ENCODE results near the gene AGPAT4.

The AGPAT4 gene

GRCh38 chr6:161281092-161281491, 7.2 kb upstream of the AGPAT4 start:
- DNase-seq (ENCODE audit: low read depth, low spot score): no peak

GRCh38 chr6:161279677-161280415, 6.0 kb upstream of the AGPAT4 start:
- no peak for DNase-seq (ENCODE audit: low read depth, low spot score)

- DNase-seq (ENCODE audit: low read depth, low spot score): no peak
Observed at GRCh38 chr6:161276605-161277155, 2.8 kb upstream of the AGPAT4 start.

- no peak for DNase-seq (ENCODE audit: low read depth, low spot score)
Observed at GRCh38 chr6:161274898-161275297, 1.0 kb upstream of the AGPAT4 start.

GRCh38 chr6:161274488-161274858, 612 bp upstream of the AGPAT4 start:
- DNase-seq (ENCODE audit: low read depth, low spot score): no peak

GRCh38 chr6:161273274-161273751, 548 bp downstream of the AGPAT4 start:
- DNase-seq (ENCODE audit: low read depth, low spot score): no peak

GRCh38 chr6:161272635-161273273, 1.1 kb downstream of the AGPAT4 start:
- no peak for DNase-seq (ENCODE audit: low read depth, low spot score)

GRCh38 chr6:161271343-161272030, 2.4 kb downstream of the AGPAT4 start:
- DNase-seq (ENCODE audit: low read depth, low spot score): no peak

GRCh38 chr6:161270116-161270515, 3.7 kb downstream of the AGPAT4 start:
- DNase-seq (ENCODE audit: low read depth, low spot score): no peak

- no peak for DNase-seq (ENCODE audit: low read depth, low spot score)
Observed at GRCh38 chr6:161269310-161269709, 4.6 kb downstream of the AGPAT4 start.

- no peak for DNase-seq (ENCODE audit: low read depth, low spot score)
Observed at GRCh38 chr6:161268531-161269210, 5.2 kb downstream of the AGPAT4 start.

- no peak for DNase-seq (ENCODE audit: low read depth, low spot score)
Observed at GRCh38 chr6:161266513-161267230, 7.2 kb downstream of the AGPAT4 start.

GRCh38 chr6:161265975-161266374, 7.9 kb downstream of the AGPAT4 start:
- no peak for DNase-seq (ENCODE audit: low read depth, low spot score)

GRCh38 chr6:161265554-161265953, 8.3 kb downstream of the AGPAT4 start:
- DNase-seq (ENCODE audit: low read depth, low spot score): no peak

GRCh38 chr6:161264181-161264580, 9.7 kb downstream of the AGPAT4 start:
- no peak for DNase-seq (ENCODE audit: low read depth, low spot score)

- DNase-seq (ENCODE audit: low read depth, low spot score): no peak
Observed at GRCh38 chr6:161261816-161262215, 12.0 kb downstream of the AGPAT4 start.

- DNase-seq (ENCODE audit: low read depth, low spot score): no peak
Observed at GRCh38 chr6:161261325-161261724, 12.5 kb downstream of the AGPAT4 start.

- no peak for DNase-seq (ENCODE audit: low read depth, low spot score)
Observed at GRCh38 chr6:161259302-161259701, 14.6 kb downstream of the AGPAT4 start.

GRCh38 chr6:161257793-161258457, 15.9 kb downstream of the AGPAT4 start:
- DNase-seq (ENCODE audit: low read depth, low spot score): peak; percentile 62

GRCh38 chr6:161256407-161256806, 17.5 kb downstream of the AGPAT4 start:
- DNase-seq (ENCODE audit: low read depth, low spot score): no peak

- no peak for DNase-seq (ENCODE audit: low read depth, low spot score)
Observed at GRCh38 chr6:161255518-161255917, 18.3 kb downstream of the AGPAT4 start.
